ENCODE results near the gene FAM83D.
A peak's percentile ranks its signal among the peaks of the same experiment; 100 is the strongest.
"Not testable (repeated sequence)": the region's sequence is repeated elsewhere in the genome, so short reads cannot be mapped to it uniquely, and the experiment has no call there.

FAM83D gene

DNA sequence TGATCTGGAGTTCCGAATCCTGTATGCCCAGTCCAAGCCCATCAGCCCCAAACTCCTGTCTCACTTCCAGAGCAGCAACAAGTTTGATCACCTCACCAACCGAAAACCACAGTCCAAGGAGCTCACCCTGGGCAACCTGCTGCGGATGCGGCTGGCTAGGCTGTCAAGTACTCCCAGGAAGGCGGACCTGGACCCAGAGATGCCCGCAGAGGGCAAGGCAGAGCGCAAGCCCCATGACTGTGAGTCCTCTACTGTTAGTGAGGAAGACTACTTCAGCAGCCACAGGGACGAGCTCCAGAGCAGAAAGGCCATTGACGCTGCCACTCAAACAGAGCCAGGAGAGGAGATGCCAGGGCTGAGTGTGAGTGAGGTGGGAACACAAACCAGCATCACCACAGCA lies 25.4 kb downstream of the FAM83D start:
- TF ChIP-seq, protein P1, sequence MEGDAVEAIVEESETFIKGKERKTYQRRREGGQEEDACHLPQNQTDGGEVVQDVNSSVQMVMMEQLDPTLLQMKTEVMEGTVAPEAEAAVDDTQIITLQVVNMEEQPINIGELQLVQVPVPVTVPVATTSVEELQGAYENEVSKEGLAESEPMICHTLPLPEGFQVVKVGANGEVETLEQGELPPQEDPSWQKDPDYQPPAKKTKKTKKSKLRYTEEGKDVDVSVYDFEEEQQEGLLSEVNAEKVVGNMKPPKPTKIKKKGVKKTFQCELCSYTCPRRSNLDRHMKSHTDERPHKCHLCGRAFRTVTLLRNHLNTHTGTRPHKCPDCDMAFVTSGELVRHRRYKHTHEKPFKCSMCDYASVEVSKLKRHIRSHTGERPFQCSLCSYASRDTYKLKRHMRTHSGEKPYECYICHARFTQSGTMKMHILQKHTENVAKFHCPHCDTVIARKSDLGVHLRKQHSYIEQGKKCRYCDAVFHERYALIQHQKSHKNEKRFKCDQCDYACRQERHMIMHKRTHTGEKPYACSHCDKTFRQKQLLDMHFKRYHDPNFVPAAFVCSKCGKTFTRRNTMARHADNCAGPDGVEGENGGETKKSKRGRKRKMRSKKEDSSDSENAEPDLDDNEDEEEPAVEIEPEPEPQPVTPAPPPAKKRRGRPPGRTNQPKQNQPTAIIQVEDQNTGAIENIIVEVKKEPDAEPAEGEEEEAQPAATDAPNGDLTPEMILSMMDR (conservative IDR thresholded peaks at IDR 0.05; ENCODE audit: control insufficient read depth, insufficient read depth, low read depth, low read length) = no peak
- no peak overlapping the region for H3K4me3 ChIP-seq (ENCODE audit: control insufficient read depth, low read depth, low read length)
- no peak for DNase-seq (ENCODE audit: low read depth)

- no peak overlapping the region for H3K4me3 ChIP-seq (ENCODE audit: control insufficient read depth, low read depth, low read length)
- DNase-seq (ENCODE audit: low read depth) = no peak
- TF ChIP-seq, protein P1 (conservative IDR thresholded peaks at IDR 0.05; ENCODE audit: control insufficient read depth, insufficient read depth, low read depth, low read length) = no peak
Observed at GRCh38 chr20:38952153-38952552, 25.9 kb downstream of the FAM83D start.

- no peak for DNase-seq (ENCODE audit: low read depth)
- no peak overlapping the region for H3K4me3 ChIP-seq (ENCODE audit: control insufficient read depth, low read depth, low read length)
- TF ChIP-seq, protein P1 (conservative IDR thresholded peaks at IDR 0.05; ENCODE audit: control insufficient read depth, insufficient read depth, low read depth, low read length) = no peak
Observed at GRCh38 chr20:38953630-38954340, 27.6 kb downstream of the FAM83D start.

DNA sequence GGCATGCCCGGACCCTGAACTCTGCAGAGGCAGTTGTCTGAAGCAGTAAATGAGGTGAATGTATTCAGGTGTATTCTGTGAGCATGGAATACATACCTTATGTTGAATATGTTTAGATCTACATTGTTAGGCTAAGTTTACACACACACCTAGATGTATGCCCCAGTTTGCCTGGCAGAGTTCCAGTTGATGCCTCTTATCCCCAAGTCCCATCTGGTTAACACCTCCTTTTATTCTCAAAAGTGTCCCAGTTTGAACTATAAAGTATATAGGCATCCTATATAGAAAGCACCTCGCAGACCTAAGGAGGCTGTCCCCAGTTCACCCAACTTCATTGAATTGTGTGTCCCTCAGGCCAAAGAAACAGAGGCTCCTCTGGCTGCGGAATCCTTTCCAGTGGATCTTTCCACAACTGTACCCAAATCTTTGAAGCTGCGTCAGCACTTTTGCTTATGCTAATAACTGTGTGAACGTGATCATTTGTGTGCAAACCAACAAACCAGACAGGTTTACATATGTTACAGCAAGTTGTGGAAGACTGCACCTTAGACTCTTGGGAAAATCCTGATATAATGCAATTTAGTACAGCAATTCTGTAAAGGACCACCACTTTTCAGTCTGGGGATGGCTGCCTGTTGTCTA lies 31.1 kb downstream of the FAM83D start:
- no peak for DNase-seq (ENCODE audit: low read depth)
- no peak overlapping the region for H3K4me3 ChIP-seq (ENCODE audit: control insufficient read depth, low read depth, low read length)
- TF ChIP-seq, protein P1 (conservative IDR thresholded peaks at IDR 0.05; ENCODE audit: control insufficient read depth, insufficient read depth, low read depth, low read length) = no peak

GRCh38 chr20:38957915-38958485 lies 31.8 kb downstream of the FAM83D start:
- no peak overlapping the region for H3K4me3 ChIP-seq (ENCODE audit: control insufficient read depth, low read depth, low read length)
- TF ChIP-seq, protein P1 (conservative IDR thresholded peaks at IDR 0.05; ENCODE audit: control insufficient read depth, insufficient read depth, low read depth, low read length) = no peak
- no peak for DNase-seq (ENCODE audit: low read depth)

GRCh38 chr20:38960187-38960687 lies 34.0 kb downstream of the FAM83D start:
- H3K4me3 ChIP-seq (ENCODE audit: control insufficient read depth, low read depth, low read length); DNase-seq (ENCODE audit: low read depth): not testable (repeated sequence)

GRCh38 chr20:38961530-38962043 lies 35.4 kb downstream of the FAM83D start:
- TF ChIP-seq, protein P1 (conservative IDR thresholded peaks at IDR 0.05; ENCODE audit: control insufficient read depth, insufficient read depth, low read depth, low read length) = no peak
- DNase-seq (ENCODE audit: low read depth) = no peak
- H3K4me3 ChIP-seq (ENCODE audit: control insufficient read depth, low read depth, low read length) = peak overlapping the region; percentile 88
